ENCODE measurements around the gene MVD. TPM values are rescaled to one million over a fixed set of nuclear protein-coding genes. Genes with fewer than 3 reads are reported as not detected.

Gene MVD
- total and polyA plus RNA-seq, 8 donors = 24.3 to 154 (median 36.3) TPM

DNA sequence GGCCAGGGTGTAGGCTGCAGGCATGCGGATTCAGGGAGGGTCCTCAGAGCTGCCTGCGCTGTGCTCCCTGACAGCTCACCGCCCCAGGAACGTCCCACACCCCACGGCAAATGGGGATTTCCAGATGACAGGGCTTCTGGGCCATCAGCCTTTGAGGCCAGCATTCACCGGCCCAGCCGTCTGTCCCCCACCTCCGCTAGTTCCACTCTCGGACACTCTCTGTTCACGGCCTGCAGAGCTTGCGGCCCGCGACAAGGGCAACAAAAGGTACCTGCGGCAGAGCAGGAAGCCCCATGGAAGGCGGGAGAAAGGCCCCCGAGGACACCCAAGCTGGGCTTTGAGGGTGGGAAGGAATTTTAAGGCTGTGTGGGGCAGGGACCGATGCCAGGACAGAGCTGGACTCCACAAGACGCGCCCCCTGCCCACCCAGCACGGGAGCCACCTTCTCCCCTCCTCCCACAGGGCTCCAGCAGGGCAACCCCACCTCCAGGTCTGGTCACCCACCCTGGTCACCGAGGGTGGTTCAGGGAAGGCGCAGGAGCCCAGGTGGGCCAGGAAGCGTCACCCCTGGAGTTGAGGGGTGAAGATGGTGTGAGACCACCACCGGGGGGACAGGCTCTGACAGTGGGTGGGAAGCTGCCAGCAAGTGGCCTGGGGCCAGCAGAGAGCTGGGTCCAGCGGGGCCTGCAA, 6.5 kb downstream of the MVD start:
- no peaks in the 10 kb centered on the region for H3K27me3 ChIP-seq
- DNase-seq (no peak), ATAC-seq (no peak)
- TF ChIP-seq, protein P1, sequence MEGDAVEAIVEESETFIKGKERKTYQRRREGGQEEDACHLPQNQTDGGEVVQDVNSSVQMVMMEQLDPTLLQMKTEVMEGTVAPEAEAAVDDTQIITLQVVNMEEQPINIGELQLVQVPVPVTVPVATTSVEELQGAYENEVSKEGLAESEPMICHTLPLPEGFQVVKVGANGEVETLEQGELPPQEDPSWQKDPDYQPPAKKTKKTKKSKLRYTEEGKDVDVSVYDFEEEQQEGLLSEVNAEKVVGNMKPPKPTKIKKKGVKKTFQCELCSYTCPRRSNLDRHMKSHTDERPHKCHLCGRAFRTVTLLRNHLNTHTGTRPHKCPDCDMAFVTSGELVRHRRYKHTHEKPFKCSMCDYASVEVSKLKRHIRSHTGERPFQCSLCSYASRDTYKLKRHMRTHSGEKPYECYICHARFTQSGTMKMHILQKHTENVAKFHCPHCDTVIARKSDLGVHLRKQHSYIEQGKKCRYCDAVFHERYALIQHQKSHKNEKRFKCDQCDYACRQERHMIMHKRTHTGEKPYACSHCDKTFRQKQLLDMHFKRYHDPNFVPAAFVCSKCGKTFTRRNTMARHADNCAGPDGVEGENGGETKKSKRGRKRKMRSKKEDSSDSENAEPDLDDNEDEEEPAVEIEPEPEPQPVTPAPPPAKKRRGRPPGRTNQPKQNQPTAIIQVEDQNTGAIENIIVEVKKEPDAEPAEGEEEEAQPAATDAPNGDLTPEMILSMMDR (IDR thresholded peaks at IDR 0.05) = no peak
- H3K4me1 ChIP-seq = peaks cover 2 to 19% of the 10 kb centered on the region in 2 donors
- H3K27ac ChIP-seq = no peak overlapping the region
- no peaks in the 10 kb centered on the region for H3K9me3 ChIP-seq
- H3K4me3 ChIP-seq = no peak overlapping the region
- intact Hi-C loops (cut with DNase I) = no loop called here
- H3K36me3 ChIP-seq = peaks cover 0 to 76% of the 10 kb centered on the region in 2 donors

DNA sequence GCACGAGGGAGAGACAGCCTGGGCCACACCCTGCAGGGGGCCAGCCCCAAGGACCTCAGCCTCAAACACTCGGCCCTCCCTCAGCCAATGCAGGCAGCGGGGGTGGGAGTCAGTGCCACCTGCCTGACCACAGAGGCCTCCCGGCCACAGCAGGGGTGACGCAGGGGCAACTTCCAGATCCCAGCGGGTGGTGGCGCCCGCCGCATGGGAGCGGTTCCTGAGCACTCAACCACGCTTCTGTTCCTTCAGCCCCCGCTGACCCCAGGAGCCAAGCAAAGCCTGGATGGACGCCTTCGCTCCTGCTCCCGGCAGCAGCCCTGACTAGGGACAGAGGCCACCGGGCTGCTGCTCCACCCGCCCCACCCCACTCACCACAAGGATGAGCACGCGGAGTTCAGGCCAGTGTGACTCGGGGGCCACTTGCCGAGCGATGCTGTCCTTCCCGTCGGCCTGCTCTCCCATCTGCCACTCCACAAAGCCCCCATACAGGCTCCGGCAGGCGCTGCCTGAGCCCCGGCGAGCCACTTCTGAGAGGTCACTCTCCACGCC, 7.1 kb downstream of the MVD start:
- H3K4me1 ChIP-seq = peaks cover 5 to 19% of the 10 kb centered on the region in 2 donors
- no peak overlapping the region for H3K4me3 ChIP-seq
- TF ChIP-seq, protein P1 (IDR thresholded peaks at IDR 0.05) = no peak
- peaks cover 0 to 76% of the 10 kb centered on the region in 2 donors for H3K36me3 ChIP-seq
- no peak for ATAC-seq
- intact Hi-C loops (cut with DNase I) = no loop called here
- DNase-seq = no peak
- no peak overlapping the region for H3K27ac ChIP-seq
- no peaks in the 10 kb centered on the region for H3K9me3 ChIP-seq
- no peaks in the 10 kb centered on the region for H3K27me3 ChIP-seq

DNA sequence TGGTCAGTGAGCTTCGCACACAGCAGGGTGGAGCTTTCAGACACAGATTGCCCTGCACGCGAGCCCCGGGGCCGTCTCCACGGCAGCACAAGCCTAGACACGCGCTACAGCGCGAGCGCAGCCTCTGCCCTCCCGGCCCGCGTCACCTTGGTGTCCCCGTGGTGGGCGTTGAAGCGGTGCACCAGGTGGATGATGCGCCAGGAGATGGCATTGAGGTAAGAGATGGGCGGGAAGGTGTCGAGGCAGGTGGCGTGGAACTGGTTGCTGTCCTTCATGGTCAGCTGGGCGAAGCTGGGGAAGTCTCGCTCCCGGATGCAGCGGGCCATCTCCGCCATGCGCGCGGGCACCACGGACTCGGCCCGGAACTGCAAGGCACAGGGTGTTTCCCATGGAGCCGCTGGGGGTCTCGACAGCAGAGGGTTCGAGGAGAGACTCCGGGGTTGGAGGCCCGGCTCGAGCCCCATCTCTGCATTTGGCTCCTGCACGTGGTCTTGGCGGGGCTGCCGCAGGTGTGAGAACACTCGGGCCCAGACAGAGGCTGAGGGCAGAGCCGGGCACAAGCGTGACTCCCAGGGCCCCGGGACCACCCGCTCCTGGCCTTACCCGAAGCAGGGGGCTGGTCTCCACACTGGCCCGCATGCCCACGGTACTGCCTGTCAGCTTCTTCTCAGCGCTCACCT, 7.7 kb downstream of the MVD start:
- no peak overlapping the region for H3K4me3 ChIP-seq
- H3K4me1 ChIP-seq = peaks cover 5 to 22% of the 10 kb centered on the region in 2 donors
- DNase-seq (peak in 1 of 4 donors; percentile 76), ATAC-seq (no peak)
- no peak overlapping the region for H3K27ac ChIP-seq
- TF ChIP-seq, protein P1 (IDR thresholded peaks at IDR 0.05) = no peak
- intact Hi-C loops (cut with DNase I) = no loop called here
- H3K36me3 ChIP-seq = peaks cover 0 to 76% of the 10 kb centered on the region in 2 donors
- H3K9me3 ChIP-seq = no peaks in the 10 kb centered on the region
- no peaks in the 10 kb centered on the region for H3K27me3 ChIP-seq

DNA sequence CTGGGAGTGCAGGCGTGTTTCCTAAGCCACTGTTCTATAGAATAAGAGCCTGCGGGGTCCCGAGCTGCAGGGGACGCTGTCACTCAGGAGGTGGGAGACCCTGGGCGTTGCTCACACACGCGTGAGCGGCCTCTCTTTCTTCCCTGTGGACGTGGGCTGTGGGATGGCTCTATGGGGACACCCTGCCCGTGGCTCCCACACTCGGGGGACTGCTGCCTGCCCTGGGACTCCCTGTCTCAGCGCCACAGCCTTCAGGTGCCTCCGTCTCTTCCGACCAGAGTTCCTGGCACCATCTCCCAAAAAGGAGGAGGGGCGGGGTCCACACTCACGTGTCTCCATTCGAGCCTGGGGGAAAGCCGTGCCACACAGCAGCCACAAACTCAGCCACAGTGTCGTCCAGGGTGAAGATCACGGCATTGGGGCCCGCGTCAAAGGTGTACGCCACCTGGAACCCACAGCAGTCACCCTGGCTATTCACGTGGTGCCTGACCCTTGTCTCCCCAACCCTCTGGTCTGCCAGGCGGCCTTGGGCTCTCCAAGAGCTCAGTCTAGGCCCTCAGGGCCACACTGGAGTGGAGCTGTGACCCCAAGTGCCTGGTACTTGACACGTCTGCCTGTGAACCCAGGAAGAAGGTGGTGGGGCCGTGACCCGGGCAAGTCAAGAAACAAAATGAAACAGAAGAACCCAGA, 8.4 kb downstream of the MVD start:
- Histone ChIP-seq H3K36me3 (peaks cover 0 to 78% of the 10 kb centered on the region in 2 donors), H3K4me1 (peaks cover 5 to 28% of the 10 kb centered on the region in 2 donors), H3K4me3 (no peak overlapping the region), H3K9me3 (no peaks in the 10 kb centered on the region), H3K27ac (no peak overlapping the region), H3K27me3 (no peaks in the 10 kb centered on the region)
- DNase-seq (peak in 1 of 4 donors; percentile 65), ATAC-seq (no peak)
- TF ChIP-seq, protein P1 (IDR thresholded peaks at IDR 0.05) = no peak
- intact Hi-C loops (cut with DNase I) = no loop called here

All from left lung (tissue), 10 donors.